ENCODE measurements around the gene GABRR3. TPM values are rescaled to one million over a fixed set of nuclear protein-coding genes. Genes with fewer than 3 reads are reported as not detected.

Gene GABRR3
- total and polyA plus RNA-seq, 2 donors (not counting 1 experiment from before 2014, with no cell fraction given), result not detected

GRCh38 chr3:97983933-97984491, 51.1 kb downstream of the GABRR3 start:
- TF ChIP-seq CTCF (conservative IDR thresholded peaks at IDR 0.05 in 1 of 2, IDR thresholded peaks at IDR 0.05 in 1 of 2; ENCODE audit: low read depth in 1 of 2, low read length in 2 of 2), result no peak
- no peak for TF ChIP-seq EZH2 (IDR thresholded peaks at IDR 0.05; ENCODE audit: low read length, missing control alignments)
- Histone ChIP-seq H2AFZ (ENCODE audit: low read length) (no peak overlapping the region), H3K79me2 (ENCODE audit: control insufficient read depth, insufficient read depth, low read length) (no peaks in the 10 kb centered on the region), H4K20me1 (ENCODE audit: control insufficient read depth, extremely low read depth, insufficient read depth, low read length) (no peaks in the 10 kb centered on the region), H3K9ac (ENCODE audit: insufficient read depth, low read length) (no peak overlapping the region), H3K4me1 (ENCODE audit: control insufficient read depth, extremely low read depth, insufficient read depth, low read length) (no peaks in the 10 kb centered on the region), H3K27ac (ENCODE audit: insufficient read depth, low read length) (no peak overlapping the region), H3K4me3 (replicated peaks in 1 of 4; ENCODE audit: control extremely low read depth in 1 of 4, insufficient read depth in 1 of 4, low read depth in 3 of 4, low read length in 4 of 4) (no peak overlapping the region), H3K27me3 (ENCODE audit: control insufficient read depth, insufficient read depth, low read length) (no peaks in the 10 kb centered on the region), H3K4me2 (ENCODE audit: extremely low read depth, insufficient read depth, low read length) (no peak overlapping the region), H3K36me3 (ENCODE audit: control insufficient read depth, insufficient read depth, low read length) (no peaks in the 10 kb centered on the region), H3K9me3 (ENCODE audit: control insufficient read depth, insufficient read depth, low read depth, low read length) (no peaks in the 10 kb centered on the region)
- no peak for DNase-seq (ENCODE audit: low read depth in 2 of 2)

- Histone ChIP-seq H3K4me1 (ENCODE audit: control insufficient read depth, extremely low read depth, insufficient read depth, low read length) (no peaks in the 10 kb centered on the region), H3K4me2 (ENCODE audit: extremely low read depth, insufficient read depth, low read length) (no peak overlapping the region), H3K9me3 (ENCODE audit: control insufficient read depth, insufficient read depth, low read depth, low read length) (no peaks in the 10 kb centered on the region), H2AFZ (ENCODE audit: low read length) (no peak overlapping the region), H3K4me3 (replicated peaks in 1 of 4; ENCODE audit: control extremely low read depth in 1 of 4, insufficient read depth in 1 of 4, low read depth in 3 of 4, low read length in 4 of 4) (no peak overlapping the region), H3K79me2 (ENCODE audit: control insufficient read depth, insufficient read depth, low read length) (no peaks in the 10 kb centered on the region), H3K36me3 (ENCODE audit: control insufficient read depth, insufficient read depth, low read length) (no peaks in the 10 kb centered on the region), H3K27me3 (ENCODE audit: control insufficient read depth, insufficient read depth, low read length) (no peaks in the 10 kb centered on the region), H3K9ac (ENCODE audit: insufficient read depth, low read length) (no peak overlapping the region), H4K20me1 (ENCODE audit: control insufficient read depth, extremely low read depth, insufficient read depth, low read length) (no peaks in the 10 kb centered on the region), H3K27ac (ENCODE audit: insufficient read depth, low read length) (no peak overlapping the region)
- peak; percentile 14 to 26 for DNase-seq (ENCODE audit: low read depth in 2 of 2)
- no peak for TF ChIP-seq CTCF (conservative IDR thresholded peaks at IDR 0.05 in 1 of 2, IDR thresholded peaks at IDR 0.05 in 1 of 2; ENCODE audit: low read depth in 1 of 2, low read length in 2 of 2)
- no peak for TF ChIP-seq EZH2 (IDR thresholded peaks at IDR 0.05; ENCODE audit: low read length, missing control alignments)
Observed at GRCh38 chr3:97981886-97982285, 53.2 kb downstream of the GABRR3 start.

- no peaks in the 10 kb centered on the region for H3K79me2 ChIP-seq (ENCODE audit: control insufficient read depth, insufficient read depth, low read length)
- H3K36me3 ChIP-seq (ENCODE audit: control insufficient read depth, insufficient read depth, low read length), result no peaks in the 10 kb centered on the region
- H2AFZ ChIP-seq (ENCODE audit: low read length), result no peak overlapping the region
- no peaks in the 10 kb centered on the region for H4K20me1 ChIP-seq (ENCODE audit: control insufficient read depth, extremely low read depth, insufficient read depth, low read length)
- TF ChIP-seq EZH2 (IDR thresholded peaks at IDR 0.05; ENCODE audit: low read length, missing control alignments) (no peak), CTCF (conservative IDR thresholded peaks at IDR 0.05 in 1 of 2, IDR thresholded peaks at IDR 0.05 in 1 of 2; ENCODE audit: low read depth in 1 of 2, low read length in 2 of 2) (no peak)
- H3K9ac ChIP-seq (ENCODE audit: insufficient read depth, low read length), result no peak overlapping the region
- H3K27me3 ChIP-seq (ENCODE audit: control insufficient read depth, insufficient read depth, low read length), result no peaks in the 10 kb centered on the region
- H3K27ac ChIP-seq (ENCODE audit: insufficient read depth, low read length), result no peak overlapping the region
- no peak for DNase-seq (ENCODE audit: low read depth in 2 of 2)
- H3K9me3 ChIP-seq (ENCODE audit: control insufficient read depth, insufficient read depth, low read depth, low read length), result no peaks in the 10 kb centered on the region
- no peak overlapping the region for H3K4me3 ChIP-seq (replicated peaks in 1 of 4; ENCODE audit: control extremely low read depth in 1 of 4, insufficient read depth in 1 of 4, low read depth in 3 of 4, low read length in 4 of 4)
- H3K4me2 ChIP-seq (ENCODE audit: extremely low read depth, insufficient read depth, low read length), result no peak overlapping the region
- no peaks in the 10 kb centered on the region for H3K4me1 ChIP-seq (ENCODE audit: control insufficient read depth, extremely low read depth, insufficient read depth, low read length)
Observed at GRCh38 chr3:97979610-97980009, 55.5 kb downstream of the GABRR3 start.
